Left ventricle myocardium inferior (tissue), 1 donor: ENCODE results near the gene LPXN. TPM values are rescaled to one million over a fixed set of nuclear protein-coding genes. Genes with fewer than 3 reads are reported as not detected.

Experiments
- DNase-seq: peaks from one replicate; pipeline ENCODE4 v3.0.0-alpha.2; 2020
- H3K27ac ChIP-seq: fragments of 200-600 bp; replicated peaks from 2 replicates; pipeline ENCODE4 v1.8.0; 2021
- H3K27me3 ChIP-seq: fragments of 200-600 bp; 2 replicates; pipeline ENCODE4 v1.8.0; 2021; ENCODE audit warnings: low read depth
- H3K36me3 ChIP-seq: fragments of 200-600 bp; 2 replicates; pipeline ENCODE4 v1.8.0; 2021
- H3K4me1 ChIP-seq: fragments of 200-600 bp; 2 replicates; pipeline ENCODE4 v1.8.0; 2021
- H3K4me3 ChIP-seq: fragments of 200-600 bp; 2 replicates; pipeline ENCODE4 v1.8.0; 2021; ENCODE audit warnings: mild to moderate bottlenecking, moderate library complexity
- H3K9me3 ChIP-seq: fragments of 200-600 bp; replicated peaks from 2 replicates; pipeline ENCODE4 v1.8.0; 2021
- CTCF ChIP-seq: fragments of 200-600 bp; IDR thresholded peaks from 2 replicates; pipeline ENCODE4 v1.8.0; 2021; ENCODE audit warnings: antibody characterized with exemption, mild to moderate bottlenecking, borderline replicate concordance
- intact Hi-C: fragments of 100-400 bp; cut with micrococcal nuclease; formaldehyde crosslinking; loops from one replicate; pipeline ENCODE4 v1.11.0; 2022
- total RNA-seq: library from RNA; stranded (reverse); fragmentation: NEBNext Ultra II Directional; extraction: Animal tissue kit (Norgen Biotek cat#: 25700); gene quantifications from one replicate; pipeline ENCODE4 v1.2.1, GENCODE V29; 2021
- donor health status: DM: no; HTN: yes; CAD: no; lungs with severe emphysema.

Gene LPXN
- total RNA-seq, 1 donor from 2014 or later = 4.4 TPM

- H3K4me3 ChIP-seq = no peak overlapping the region
- H3K4me1 ChIP-seq = no peaks in the 10 kb centered on the region
- DNase-seq = no peak
- TF ChIP-seq CTCF = no peak
- intact Hi-C loops = no loop called here
- H3K27me3 ChIP-seq = no peaks in the 10 kb centered on the region
- peaks cover 46% of the 10 kb centered on the region for H3K36me3 ChIP-seq
- no peak overlapping the region for H3K27ac ChIP-seq
- no peaks in the 10 kb centered on the region for H3K9me3 ChIP-seq
Observed at GRCh38 chr11:58561394-58562098, 14.1 kb downstream of the LPXN start.

DNA sequence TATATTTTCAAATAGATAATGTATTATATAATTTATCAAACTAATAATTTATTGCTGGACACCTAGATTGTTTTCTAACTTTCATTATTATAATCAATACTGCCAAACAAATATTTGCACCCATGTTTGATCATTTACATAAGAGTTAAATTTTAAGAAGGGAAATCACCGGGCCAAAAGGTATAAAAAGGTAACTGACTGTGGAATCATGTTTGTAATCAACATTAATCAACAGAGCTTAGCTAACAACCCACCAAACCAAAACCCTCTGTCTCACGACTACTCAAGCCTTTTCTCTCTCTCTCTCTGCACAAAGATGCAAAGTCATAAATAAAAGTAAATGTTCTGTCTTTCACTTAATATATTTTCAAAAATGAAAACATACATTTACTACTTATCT is 14.8 kb downstream of the LPXN start:
- intact Hi-C loops = no loop called here
- no peak overlapping the region for H3K4me3 ChIP-seq
- no peaks in the 10 kb centered on the region for H3K9me3 ChIP-seq
- H3K4me1 ChIP-seq = no peaks in the 10 kb centered on the region
- H3K27me3 ChIP-seq = no peaks in the 10 kb centered on the region
- no peak for TF ChIP-seq CTCF
- no peak overlapping the region for H3K27ac ChIP-seq
- H3K36me3 ChIP-seq = peaks cover 45% of the 10 kb centered on the region
- DNase-seq = no peak

- H3K27ac ChIP-seq = peak overlapping the region; percentile 37
- no peaks in the 10 kb centered on the region for H3K27me3 ChIP-seq
- H3K36me3 ChIP-seq = peaks cover 93% of the 10 kb centered on the region
- intact Hi-C loops = no loop called here
- DNase-seq = peak; percentile 24
- TF ChIP-seq CTCF = no peak
- peaks cover 5% of the 10 kb centered on the region for H3K9me3 ChIP-seq
- no peak overlapping the region for H3K4me3 ChIP-seq
- peaks cover 20% of the 10 kb centered on the region for H3K4me1 ChIP-seq
Observed at GRCh38 chr11:58549644-58550043, 26.0 kb downstream of the LPXN start.

- Histone ChIP-seq H3K27ac (no peak overlapping the region), H3K27me3 (no peaks in the 10 kb centered on the region), H3K4me1 (peaks cover 20% of the 10 kb centered on the region), H3K4me3 (no peak overlapping the region), H3K36me3 (peaks cover 79% of the 10 kb centered on the region), H3K9me3 (peaks cover 5% of the 10 kb centered on the region)
- DNase-seq = no peak
- no peak for TF ChIP-seq CTCF
- intact Hi-C loops = no loop called here
Observed at GRCh38 chr11:58546841-58547240, 28.8 kb downstream of the LPXN start.

DNA sequence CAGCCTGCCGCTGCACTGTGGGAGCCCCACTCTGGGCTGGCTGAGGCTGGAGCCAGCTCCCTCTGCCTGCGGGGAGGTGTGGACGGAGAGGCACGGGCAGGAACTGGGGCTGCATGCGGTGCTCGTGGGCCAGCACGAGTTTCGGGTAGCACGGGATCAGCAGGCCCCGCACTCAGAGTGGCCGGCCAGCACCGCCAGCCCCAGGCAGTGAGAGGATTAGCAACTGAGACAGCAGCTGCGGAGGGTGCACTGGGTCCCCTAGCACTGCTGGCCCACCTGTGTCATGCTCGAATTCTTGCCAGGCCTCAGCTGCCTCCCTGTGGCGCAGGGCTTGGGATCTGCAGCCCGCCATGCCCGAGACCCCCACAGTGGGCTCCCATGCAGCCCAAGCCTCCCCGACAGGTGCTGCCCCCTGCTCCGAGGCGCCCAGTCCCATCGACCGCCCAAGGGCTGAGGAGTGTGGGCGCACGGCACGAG is 43.8 kb downstream of the LPXN start:
- TF ChIP-seq CTCF = no peak
- Histone ChIP-seq H3K9me3 (peaks cover 8% of the 10 kb centered on the region), H3K27ac (no peak overlapping the region), H3K36me3 (peaks cover 63% of the 10 kb centered on the region), H3K4me1 (no peaks in the 10 kb centered on the region), H3K4me3 (no peak overlapping the region), H3K27me3 (no peaks in the 10 kb centered on the region)
- no peak for DNase-seq
- intact Hi-C loops = no loop called here
